ENCODE measurements around the gene CEACAM20. TPM values are rescaled to one million over a fixed set of nuclear protein-coding genes. Genes with fewer than 3 reads are reported as not detected.
A peak's percentile ranks its signal among the peaks of the same experiment; 100 is the strongest.

The CEACAM20 gene
- total and polyA plus RNA-seq, 2 of the 13 experiments (the other 11 are each of a cell fraction or from before 2014, with no cell fraction given) = 0.04 TPM; not detected in 1

DNA sequence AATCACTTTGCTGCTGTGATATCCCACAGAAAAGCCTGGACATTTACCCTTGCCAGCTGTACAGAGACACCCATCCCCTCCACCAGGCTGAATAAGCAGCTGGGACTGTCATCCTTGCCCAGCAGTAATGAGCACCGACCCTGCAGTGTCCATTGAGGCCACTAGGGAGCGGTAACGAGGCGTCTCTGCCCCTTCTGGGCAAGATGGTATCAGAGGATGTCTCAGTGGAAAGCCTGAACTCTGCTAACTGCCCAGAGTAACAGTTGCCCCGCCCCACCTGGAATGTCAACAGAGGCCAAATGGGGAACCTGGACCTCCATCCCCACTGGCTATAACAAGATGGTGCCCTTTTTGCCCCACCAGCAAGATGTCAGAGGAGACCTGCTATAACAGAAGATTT lies 22.8 kb upstream of the CEACAM20 start:
- H3K27me3 ChIP-seq (ENCODE audit: control insufficient read depth in 1 of 2, insufficient read depth in 2 of 2, low read length in 2 of 2) = no peaks in the 10 kb centered on the region
- ATAC-seq (peak; percentile 88), FAIRE-seq (peak; percentile 82), DNase-seq (ENCODE audit: low spot score) (peak; percentile 47)
- intact Hi-C loops (cut with micrococcal nuclease; ENCODE audit: unreplicated experiment) = no loop called here
- no peaks in the 10 kb centered on the region for H3K4me1 ChIP-seq (ENCODE audit: insufficient read depth, low read length)
- no peaks in the 10 kb centered on the region for H4K20me1 ChIP-seq (ENCODE audit: insufficient read depth, low read length)
- ChIA-PET POLR2A (no interaction called here), CTCF (ENCODE audit: low intra/inter-chr PET ratio, low total read pairs) (no interaction called here)
- 0% methylated on average over 5 of the region's 5 CpGs for WGBS (ENCODE audit: low lambda C conversion rate)
- no TSS peak for BruUV-seq (replicated peaks)
- H2AFZ ChIP-seq (ENCODE audit: low read length) = no peak overlapping the region
- in situ Hi-C loops (cut with HindIII; ENCODE audit: extremely low pct_ligation_motif_present, low pct_unique_long_range_greater_than_20kb) = no loop called here
- no peaks in the 10 kb centered on the region for H3K36me3 ChIP-seq (replicated peaks in 1 of 2; ENCODE audit: control insufficient read depth in 1 of 2, insufficient read depth in 2 of 2, low read length in 2 of 2)
- H3K9ac ChIP-seq (ENCODE audit: insufficient read depth, low read depth, low read length) = no peak overlapping the region
- no peak overlapping the region for H3K4me2 ChIP-seq (ENCODE audit: low read depth, low read length)
- no peak overlapping the region for H3K27ac ChIP-seq (ENCODE audit: extremely low read length, insufficient read depth, low read length)
- H3K79me2 ChIP-seq (ENCODE audit: insufficient read depth, low read length) = no peaks in the 10 kb centered on the region
- H3K9me3 ChIP-seq (ENCODE audit: low read length) = no peaks in the 10 kb centered on the region
- no peak overlapping the region for H3K4me3 ChIP-seq (replicated peaks in 1 of 3; ENCODE audit: insufficient read depth in 1 of 3, low read depth in 2 of 3, low read length in 3 of 3)
- TF ChIP-seq MIER3 (CRISPR knock-in tag; IDR thresholded peaks at IDR 0.05; ENCODE audit: borderline replicate concordance) (no peak), ZNF772 (CRISPR knock-in tag; IDR thresholded peaks at IDR 0.05) (no peak), ZBTB21 (CRISPR knock-in tag; IDR thresholded peaks at IDR 0.05) (no peak), THAP11 (CRISPR knock-in tag; IDR thresholded peaks at IDR 0.05) (0 out of 2 replicates have a peak, but pooled peaks have one; percentile 33), ZNF331 (CRISPR knock-in tag; IDR thresholded peaks at IDR 0.05) (no peak), RAD21 (CRISPR knock-in tag; IDR thresholded peaks at IDR 0.05) (0 out of 2 replicates have a peak, but pooled peaks have one; percentile 34), HOXA7 (CRISPR knock-in tag; IDR thresholded peaks at IDR 0.05) (no peak), ZNF644 (CRISPR knock-in tag; IDR thresholded peaks at IDR 0.05; ENCODE audit: low read depth) (peak; percentile 41; the same call in 1 of the 2 replicates), CTCF (CRISPR knock-in tag; IDR thresholded peaks at IDR 0.05) (peak; percentile 79), NCOA1 (CRISPR knock-in tag; IDR thresholded peaks at IDR 0.05) (no peak), HCFC1 (IDR thresholded peaks at IDR 0.05; ENCODE audit: low read depth, low read length) (no peak), SUZ12 (IDR thresholded peaks at IDR 0.05; ENCODE audit: low read depth, low read length) (no peak)
- TF ChIP-seq, protein P1, sequence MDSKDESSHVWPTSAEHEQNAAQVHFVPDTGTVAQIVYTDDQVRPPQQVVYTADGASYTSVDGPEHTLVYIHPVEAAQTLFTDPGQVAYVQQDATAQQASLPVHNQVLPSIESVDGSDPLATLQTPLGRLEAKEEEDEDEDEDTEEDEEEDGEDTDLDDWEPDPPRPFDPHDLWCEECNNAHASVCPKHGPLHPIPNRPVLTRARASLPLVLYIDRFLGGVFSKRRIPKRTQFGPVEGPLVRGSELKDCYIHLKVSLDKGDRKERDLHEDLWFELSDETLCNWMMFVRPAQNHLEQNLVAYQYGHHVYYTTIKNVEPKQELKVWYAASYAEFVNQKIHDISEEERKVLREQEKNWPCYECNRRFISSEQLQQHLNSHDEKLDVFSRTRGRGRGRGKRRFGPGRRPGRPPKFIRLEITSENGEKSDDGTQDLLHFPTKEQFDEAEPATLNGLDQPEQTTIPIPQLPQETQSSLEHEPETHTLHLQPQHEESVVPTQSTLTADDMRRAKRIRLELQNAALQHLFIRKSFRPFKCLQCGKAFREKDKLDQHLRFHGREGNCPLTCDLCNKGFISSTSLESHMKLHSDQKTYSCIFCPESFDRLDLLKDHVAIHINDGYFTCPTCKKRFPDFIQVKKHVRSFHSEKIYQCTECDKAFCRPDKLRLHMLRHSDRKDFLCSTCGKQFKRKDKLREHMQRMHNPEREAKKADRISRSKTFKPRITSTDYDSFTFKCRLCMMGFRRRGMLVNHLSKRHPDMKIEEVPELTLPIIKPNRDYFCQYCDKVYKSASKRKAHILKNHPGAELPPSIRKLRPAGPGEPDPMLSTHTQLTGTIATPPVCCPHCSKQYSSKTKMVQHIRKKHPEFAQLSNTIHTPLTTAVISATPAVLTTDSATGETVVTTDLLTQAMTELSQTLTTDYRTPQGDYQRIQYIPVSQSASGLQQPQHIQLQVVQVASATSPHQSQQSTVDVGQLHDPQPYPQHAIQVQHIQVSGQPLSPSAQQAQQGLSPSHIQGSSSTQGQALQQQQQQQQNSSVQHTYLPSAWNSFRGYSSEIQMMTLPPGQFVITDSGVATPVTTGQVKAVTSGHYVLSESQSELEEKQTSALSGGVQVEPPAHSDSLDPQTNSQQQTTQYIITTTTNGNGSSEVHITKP (CRISPR knock-in tag; IDR thresholded peaks at IDR 0.05; ENCODE audit: low read depth) = no peak
- TF ChIP-seq, protein P2, sequence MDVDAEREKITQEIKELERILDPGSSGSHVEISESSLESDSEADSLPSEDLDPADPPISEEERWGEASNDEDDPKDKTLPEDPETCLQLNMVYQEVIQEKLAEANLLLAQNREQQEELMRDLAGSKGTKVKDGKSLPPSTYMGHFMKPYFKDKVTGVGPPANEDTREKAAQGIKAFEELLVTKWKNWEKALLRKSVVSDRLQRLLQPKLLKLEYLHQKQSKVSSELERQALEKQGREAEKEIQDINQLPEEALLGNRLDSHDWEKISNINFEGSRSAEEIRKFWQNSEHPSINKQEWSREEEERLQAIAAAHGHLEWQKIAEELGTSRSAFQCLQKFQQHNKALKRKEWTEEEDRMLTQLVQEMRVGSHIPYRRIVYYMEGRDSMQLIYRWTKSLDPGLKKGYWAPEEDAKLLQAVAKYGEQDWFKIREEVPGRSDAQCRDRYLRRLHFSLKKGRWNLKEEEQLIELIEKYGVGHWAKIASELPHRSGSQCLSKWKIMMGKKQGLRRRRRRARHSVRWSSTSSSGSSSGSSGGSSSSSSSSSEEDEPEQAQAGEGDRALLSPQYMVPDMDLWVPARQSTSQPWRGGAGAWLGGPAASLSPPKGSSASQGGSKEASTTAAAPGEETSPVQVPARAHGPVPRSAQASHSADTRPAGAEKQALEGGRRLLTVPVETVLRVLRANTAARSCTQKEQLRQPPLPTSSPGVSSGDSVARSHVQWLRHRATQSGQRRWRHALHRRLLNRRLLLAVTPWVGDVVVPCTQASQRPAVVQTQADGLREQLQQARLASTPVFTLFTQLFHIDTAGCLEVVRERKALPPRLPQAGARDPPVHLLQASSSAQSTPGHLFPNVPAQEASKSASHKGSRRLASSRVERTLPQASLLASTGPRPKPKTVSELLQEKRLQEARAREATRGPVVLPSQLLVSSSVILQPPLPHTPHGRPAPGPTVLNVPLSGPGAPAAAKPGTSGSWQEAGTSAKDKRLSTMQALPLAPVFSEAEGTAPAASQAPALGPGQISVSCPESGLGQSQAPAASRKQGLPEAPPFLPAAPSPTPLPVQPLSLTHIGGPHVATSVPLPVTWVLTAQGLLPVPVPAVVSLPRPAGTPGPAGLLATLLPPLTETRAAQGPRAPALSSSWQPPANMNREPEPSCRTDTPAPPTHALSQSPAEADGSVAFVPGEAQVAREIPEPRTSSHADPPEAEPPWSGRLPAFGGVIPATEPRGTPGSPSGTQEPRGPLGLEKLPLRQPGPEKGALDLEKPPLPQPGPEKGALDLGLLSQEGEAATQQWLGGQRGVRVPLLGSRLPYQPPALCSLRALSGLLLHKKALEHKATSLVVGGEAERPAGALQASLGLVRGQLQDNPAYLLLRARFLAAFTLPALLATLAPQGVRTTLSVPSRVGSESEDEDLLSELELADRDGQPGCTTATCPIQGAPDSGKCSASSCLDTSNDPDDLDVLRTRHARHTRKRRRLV (CRISPR knock-in tag; IDR thresholded peaks at IDR 0.05) = no peak
- TF ChIP-seq, protein P3, sequence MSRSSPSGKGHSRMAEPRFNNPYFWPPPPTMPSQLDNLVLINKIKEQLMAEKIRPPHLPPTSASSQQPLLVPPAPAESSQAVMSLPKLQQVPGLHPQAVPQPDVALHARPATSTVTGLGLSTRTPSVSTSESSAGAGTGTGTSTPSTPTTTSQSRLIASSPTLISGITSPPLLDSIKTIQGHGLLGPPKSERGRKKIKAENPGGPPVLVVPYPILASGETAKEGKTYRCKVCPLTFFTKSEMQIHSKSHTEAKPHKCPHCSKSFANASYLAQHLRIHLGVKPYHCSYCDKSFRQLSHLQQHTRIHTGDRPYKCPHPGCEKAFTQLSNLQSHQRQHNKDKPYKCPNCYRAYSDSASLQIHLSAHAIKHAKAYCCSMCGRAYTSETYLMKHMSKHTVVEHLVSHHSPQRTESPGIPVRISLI (CRISPR knock-in tag; IDR thresholded peaks at IDR 0.05; ENCODE audit: borderline replicate concordance) = no peak

All from HepG2 (cell line).